SK-N-SH (cell line): ENCODE data around the gene CPT1C. TPM values are rescaled to one million over a fixed set of nuclear protein-coding genes. Genes with fewer than 3 reads are reported as not detected.

Experiments used
- CTCF ChIA-PET: fragments of 300-600, 350-600 bp; formaldehyde crosslinking; extraction: SDS; loops from one replicate; lab custom pipeline; 2021; lab: Yijun Ruan, JAX
- POLR2A ChIA-PET: fragments of 350-600 bp; sonication (Branson Sonifier 250); formaldehyde crosslinking; extraction: SDS; loops from one replicate; lab custom pipeline; 2020; ENCODE audit warnings: antibody characterized with exemption, inconsistent platforms; lab: Yijun Ruan, JAX
- DNase-seq: peaks from one replicate; pipeline ENCODE4 v3.0.0; 2012
- H2AFZ ChIP-seq: fragments of 200-600 bp; sonication (generic); 2 replicates; pipeline ENCODE4 v1.8.1; 2016; ENCODE audit warnings: antibody characterized with exemption, mild to moderate bottlenecking, low read depth
- H3F3A ChIP-seq: fragments of 200-600 bp; sonication (generic); replicated peaks from 2 replicates; pipeline ENCODE3; 2016; ENCODE audit warnings: antibody characterized with exemption, mild to moderate bottlenecking; ENCODE audit not compliant: insufficient read depth
- H3K27ac ChIP-seq, 2 experiments: fragments of 200-500 bp in 1 of 2; fragments of 200-600 bp in 1 of 2; sonication (Bioruptor generic) in 1 of 2; sonication (generic), shearing (Covaris generic) in 1 of 2; 2 replicates each; pipeline versions ENCODE4 v1.5.1 to v1.6.1; 2014 to 2016; ENCODE audit warnings: low read depth in 2 of 2, inconsistent platforms in 1 of 2, low read length in 1 of 2, mild to moderate bottlenecking in 1 of 2, mixed read lengths in 1 of 2
- H3K27me3 ChIP-seq: fragments of 200-600 bp; sonication (generic), shearing (Covaris generic); 2 replicates; pipeline ENCODE4 v1.6.1; 2016; ENCODE audit warnings: mixed run types; ENCODE audit not compliant: insufficient read depth
- H3K36me3 ChIP-seq, 2 experiments: fragments of 200-500 bp in 1 of 2; fragments of 200-600 bp in 1 of 2; sonication (Bioruptor generic) in 1 of 2; sonication (generic) in 1 of 2; replicated peaks in 1 of 2; 2 replicates each; pipeline versions ENCODE3 to v1.5.1; 2014 to 2016; ENCODE audit warnings: low read length in 1 of 2, mild to moderate bottlenecking in 1 of 2; ENCODE audit not compliant: insufficient read depth in 2 of 2, control insufficient read depth in 1 of 2
- H3K4me1 ChIP-seq, 2 experiments: fragments of 200-500 bp in 1 of 2; fragments of 200-600 bp in 1 of 2; sonication (Bioruptor generic) in 1 of 2; sonication (generic), shearing (Covaris generic) in 1 of 2; 2 replicates each; pipeline versions ENCODE4 v1.5.1 to v1.6.1; 2014 to 2016; ENCODE audit warnings: low read depth in 1 of 2, low read length in 1 of 2, mixed run types in 1 of 2; ENCODE audit not compliant: insufficient read depth in 2 of 2, control insufficient read depth in 1 of 2
- H3K4me2 ChIP-seq: fragments of 200-600 bp; sonication (generic), shearing (Covaris generic); 2 replicates; pipeline ENCODE4 v1.6.1; 2017; ENCODE audit warnings: mixed run types
- H3K4me3 ChIP-seq, 2 experiments: fragments of 200-500 bp in 1 of 2; fragments of 200-600 bp in 1 of 2; sonication (Bioruptor generic) in 1 of 2; sonication (generic), shearing (Covaris generic) in 1 of 2; 2 replicates each; pipeline versions ENCODE4 v1.5.1 to v1.8.1; 2014 to 2016; ENCODE audit warnings: low read depth in 2 of 2, inconsistent platforms in 1 of 2, low read length in 1 of 2, mild to moderate bottlenecking in 1 of 2, mixed read lengths in 1 of 2, moderate library complexity in 1 of 2
- H3K79me2 ChIP-seq: fragments of 200-600 bp; sonication (generic); 2 replicates; pipeline ENCODE4 v1.8.1; 2017; ENCODE audit warnings: mild to moderate bottlenecking; ENCODE audit not compliant: insufficient read depth
- H3K9ac ChIP-seq: fragments of 200-600 bp; sonication (generic); 2 replicates; pipeline ENCODE4 v1.6.1; 2017; ENCODE audit warnings: mixed run types
- H3K9me2 ChIP-seq: fragments of 200-600 bp; sonication (generic); 2 replicates; pipeline ENCODE4 v1.6.1; 2017; ENCODE audit warnings: mixed run types
- H3K9me3 ChIP-seq: fragments of 200-600 bp; sonication (generic); 2 replicates; pipeline ENCODE4 v1.6.1; 2017; ENCODE audit warnings: mixed run types, mild to moderate bottlenecking, moderate library complexity
- H4K20me1 ChIP-seq: fragments of 200-600 bp; sonication (generic); 2 replicates; pipeline ENCODE4 v1.6.1; 2017; ENCODE audit warnings: mild to moderate bottlenecking, mixed run types; ENCODE audit not compliant: insufficient read depth
- CHD2 ChIP-seq: fragments of 150-350 bp; IDR thresholded peaks from 2 replicates; pipeline ENCODE4 v1.6.1; 2018; ENCODE audit warnings: low read length; ENCODE audit not compliant: partially characterized antibody
- ELF1 ChIP-seq: IDR thresholded peaks from 2 replicates; pipeline ENCODE4 v1.4.0; 2012
- EZH2phosphoT487 ChIP-seq: fragments of 200-600 bp; sonication (generic); IDR thresholded peaks from 2 replicates; pipeline ENCODE4 v1.6.1; 2017; ENCODE audit warnings: low read depth, mixed run types, mild to moderate bottlenecking, antibody characterized with exemption, moderate library complexity, borderline replicate concordance
- FOSL2 ChIP-seq: IDR thresholded peaks from 2 replicates; pipeline ENCODE4 v1.4.0; 2012; ENCODE audit warnings: low read depth, mild to moderate bottlenecking, moderate library complexity, borderline replicate concordance
- FOXJ3 ChIP-seq: sonication (generic); formaldehyde crosslinking; IDR thresholded peaks from 2 replicates; pipeline ENCODE4 v1.5.1; 2020; ENCODE audit warnings: mild to moderate bottlenecking, missing genetic modification reagents
- GABPA ChIP-seq: IDR thresholded peaks from 2 replicates; pipeline ENCODE4 v1.4.0; 2012; ENCODE audit warnings: low read depth, mild to moderate bottlenecking
- IRF3 ChIP-seq: fragments of 150-350 bp; IDR thresholded peaks from 2 replicates; pipeline ENCODE4 v1.6.1; 2016; ENCODE audit warnings: mild to moderate bottlenecking, low read depth, low read length
- NFIC ChIP-seq: IDR thresholded peaks from 2 replicates; pipeline ENCODE4 v1.4.0; 2012; ENCODE audit warnings: borderline replicate concordance
- NRF1 ChIP-seq: IDR thresholded peaks from 2 replicates; pipeline ENCODE4 v1.6.1; 2012; ENCODE audit warnings: low read depth, mild to moderate bottlenecking, low read length
- PBX3 ChIP-seq: IDR thresholded peaks from 2 replicates; pipeline ENCODE4; 2012
- POLR2AphosphoS5 ChIP-seq: IDR thresholded peaks from 2 replicates; pipeline ENCODE4 v1.6.1; 2012; ENCODE audit warnings: low read depth, low read length
- RAD21 ChIP-seq: IDR thresholded peaks from 2 replicates; pipeline ENCODE4 v1.6.1; 2012; ENCODE audit warnings: mild to moderate bottlenecking, low read length
- RFX5 ChIP-seq: IDR thresholded peaks from 2 replicates; pipeline ENCODE4 v1.6.1; 2012; ENCODE audit warnings: mild to moderate bottlenecking, improper control_type of control experiment, low read length
- TEAD4 ChIP-seq: IDR thresholded peaks from 2 replicates; pipeline ENCODE4 v1.4.0; 2012; ENCODE audit warnings: mild to moderate bottlenecking, borderline replicate concordance; ENCODE audit not compliant: insufficient read depth
- ZBTB33 ChIP-seq: IDR thresholded peaks from 2 replicates; pipeline ENCODE4 v1.4.0; 2012; ENCODE audit warnings: low read depth, borderline replicate concordance
- WGBS: methylation state at CpG from one replicate; pipeline ENCODE4 v1.1.6; 2017; ENCODE audit warnings: low lambda C conversion rate; 5-methylcytosine and 5-hydroxymethylcytosine counted together
- polyA plus RNA-seq, 3 experiments: library from polyadenylated mRNA; depleted of rRNA; stranded (reverse); fragments of >200 nt; gene quantifications; 2 replicates each; pipeline ENCODE4 v1.2.3, GENCODE V29; 2012
- TF ChIP-seq, protein P1 (sequence below): IDR thresholded peaks from 2 replicates; pipeline ENCODE4 v1.4.0; 2012; ENCODE audit warnings: low read depth, borderline replicate concordance

CPT1C gene
- polyA plus RNA-seq, 1 of the 3 experiments (the other 2 are of a cell fraction), result 139 TPM

DNA sequence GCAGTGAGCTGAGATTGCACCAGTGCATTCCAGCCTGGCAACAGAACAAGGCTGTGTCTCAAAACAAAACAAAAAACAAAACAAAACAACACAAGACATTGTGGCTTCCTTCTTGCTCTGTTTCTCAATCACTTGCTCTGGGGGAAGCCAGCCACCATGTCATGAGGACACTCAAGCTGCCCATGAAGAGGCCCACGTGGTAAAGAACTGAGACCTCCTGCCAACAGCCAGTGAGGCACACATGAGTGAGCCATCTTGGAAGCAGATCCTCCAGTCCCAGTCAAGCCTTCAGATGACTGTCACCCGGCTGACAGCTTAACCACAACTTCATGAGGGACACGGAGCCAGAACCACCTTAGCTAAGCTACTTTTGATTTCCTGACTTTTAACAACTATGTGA lies 25.2 kb downstream of the CPT1C start (continued):
- TF ChIP-seq IRF3 (no peak), CHD2 (no peak), TEAD4 (no peak), RFX5 (no peak), ELF1 (no peak), PBX3 (no peak), NFIC (no peak), NRF1 (no peak)
- TF ChIP-seq, protein P1, sequence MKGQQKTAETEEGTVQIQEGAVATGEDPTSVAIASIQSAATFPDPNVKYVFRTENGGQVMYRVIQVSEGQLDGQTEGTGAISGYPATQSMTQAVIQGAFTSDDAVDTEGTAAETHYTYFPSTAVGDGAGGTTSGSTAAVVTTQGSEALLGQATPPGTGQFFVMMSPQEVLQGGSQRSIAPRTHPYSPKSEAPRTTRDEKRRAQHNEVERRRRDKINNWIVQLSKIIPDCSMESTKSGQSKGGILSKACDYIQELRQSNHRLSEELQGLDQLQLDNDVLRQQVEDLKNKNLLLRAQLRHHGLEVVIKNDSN, result no peak

DNA sequence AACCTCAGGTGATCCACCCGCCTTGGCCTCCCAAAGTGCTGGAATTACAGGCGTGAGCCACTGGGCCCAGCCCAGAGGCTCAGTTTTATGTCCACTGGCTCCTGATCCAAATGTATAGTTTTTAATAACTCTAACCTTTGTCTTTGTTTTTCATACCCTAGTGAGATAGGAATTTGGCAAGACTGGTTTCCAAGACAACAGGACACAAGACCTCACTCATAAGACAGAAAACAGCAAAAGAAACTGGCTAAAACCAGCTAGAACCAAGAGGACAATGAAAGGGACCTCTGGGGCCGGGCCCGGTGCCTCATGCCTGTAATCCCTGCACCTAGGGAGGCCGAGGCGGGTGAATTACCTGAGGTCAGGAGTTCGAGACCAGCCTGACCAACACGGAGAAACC lies 27.6 kb downstream of the CPT1C start:
- no peaks in the 10 kb centered on the region for H3F3A ChIP-seq
- no peak overlapping the region for H3K27ac ChIP-seq
- H3K27me3 ChIP-seq, result no peaks in the 10 kb centered on the region
- no peaks in the 10 kb centered on the region for H4K20me1 ChIP-seq
- H3K4me2 ChIP-seq, result no peak overlapping the region
- peaks cover 0 to 2% of the 10 kb centered on the region in 2 experiments; a peak in 1 of 4 replicates for H3K4me1 ChIP-seq
- ChIA-PET CTCF (interaction anchor here (0.6 to 2.2 kb wide), 4 partner anchors 9 to 242 kb away, joined by 3 to 9 read pairs (median 4); partner anchors contain the start of gene FUZ), POLR2A (no interaction called here)
- no peaks in the 10 kb centered on the region for H3K9me2 ChIP-seq
- no peak for TF ChIP-seq GABPA
- TF ChIP-seq FOSL2, result no peak
- TF ChIP-seq RAD21, result no peak
- no peak for TF ChIP-seq PBX3
- no peak for TF ChIP-seq FOXJ3
- no peak for TF ChIP-seq POLR2AphosphoS5
- no peak for TF ChIP-seq EZH2phosphoT487
- no peak for TF ChIP-seq ZBTB33
- H3K79me2 ChIP-seq, result no peaks in the 10 kb centered on the region
- H3K4me3 ChIP-seq, result no peak overlapping the region
- no peak overlapping the region for H2AFZ ChIP-seq
- H3K36me3 ChIP-seq, result no peaks in the 10 kb centered on the region
- no peaks in the 10 kb centered on the region for H3K9me3 ChIP-seq
- DNase-seq, result no peak
- no peak overlapping the region for H3K9ac ChIP-seq
- WGBS, result 94% methylated on average over 8 of the region's 8 CpGs
